Activated CD4-positive, alpha-beta memory T cell treated with anti-CD3 and anti-CD28 coated beads for 36 hours (primary cell): Measurements from ENCODE around the gene TSHR. TPM values are rescaled to one million over a fixed set of nuclear protein-coding genes. Genes with fewer than 3 reads are reported as not detected.
"Not testable (repeated sequence)": the region's sequence is repeated elsewhere in the genome, so short reads cannot be mapped to it uniquely, and the experiment has no call there.

Experiments used
- CTCF ChIA-PET: fragments of 350-600 bp; sonication (Branson Sonifier 250); formaldehyde crosslinking; loops from one replicate; lab custom pipeline; 2021; ENCODE audit warnings: antibody characterized with exemption, inconsistent platforms; lab: Charles Lee
- POLR2A ChIA-PET: fragments of 350-600 bp; sonication (Branson Sonifier 250); formaldehyde crosslinking; loops from one replicate; lab custom pipeline; 2021; ENCODE audit warnings: antibody characterized with exemption; lab: Charles Lee
- DNase-seq: peaks from one replicate; pipeline ENCODE4 v3.0.0-alpha.2; 2020
- H3K27ac Mint-ChIP-seq: one replicate; pipeline ENCODE4 v1.8.0; 2021; ENCODE audit warnings: mixed read lengths
- H3K27me3 Mint-ChIP-seq: one replicate; pipeline ENCODE4 v1.8.0; 2021; ENCODE audit warnings: mixed read lengths
- H3K36me3 Mint-ChIP-seq: one replicate; pipeline ENCODE4 v1.8.0; 2021; ENCODE audit warnings: mixed read lengths
- H3K4me1 Mint-ChIP-seq: one replicate; pipeline ENCODE4 v1.8.0; 2021; ENCODE audit warnings: low read depth, mixed read lengths
- H3K4me3 Mint-ChIP-seq: one replicate; pipeline ENCODE4 v1.8.0; 2021; ENCODE audit warnings: mild to moderate bottlenecking, mixed read lengths
- H3K9me3 Mint-ChIP-seq: one replicate; pipeline ENCODE4 v1.8.0; 2021; ENCODE audit warnings: mixed read lengths
- intact Hi-C: fragments of 100-400 bp; cut with micrococcal nuclease; formaldehyde crosslinking; loops from one replicate; pipeline ENCODE4 v1.15.1; 2023
- total RNA-seq, 2 experiments: library from RNA; stranded (reverse); gene quantifications; one replicate each; pipeline ENCODE4 v1.2.3, GENCODE V29; 2021

The TSHR gene
- total RNA-seq, 2 experiments from 2014 or later, result not detected

DNA sequence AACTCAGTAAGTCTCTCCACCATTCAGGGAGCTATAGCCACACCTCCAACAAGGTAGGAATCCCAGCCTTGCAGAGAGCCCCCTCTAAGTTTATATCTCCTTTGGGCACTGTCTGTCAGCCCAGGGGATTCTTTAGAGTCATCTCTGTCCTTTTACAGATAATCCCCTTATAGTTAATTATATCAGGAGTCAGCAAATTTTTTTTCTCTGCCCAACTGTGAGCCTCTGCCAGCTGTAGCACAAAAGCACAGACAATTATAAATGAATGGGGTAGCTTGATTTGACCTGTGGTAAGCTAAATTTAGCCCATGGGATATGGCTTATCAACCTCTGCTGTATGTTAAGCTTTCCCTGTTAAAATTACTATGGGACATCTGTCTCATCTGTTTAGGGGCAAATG is 22.1 kb upstream of the TSHR start:
- Mint-ChIP-seq H3K27me3 (no peaks in the 10 kb centered on the region), H3K4me1 (peaks cover 40% of the 10 kb centered on the region), H3K4me3 (no peak overlapping the region), H3K36me3 (peaks cover 24% of the 10 kb centered on the region), H3K27ac (no peak overlapping the region), H3K9me3 (peaks cover 9% of the 10 kb centered on the region)
- CTCF ChIA-PET, result no interaction called here
- POLR2A ChIA-PET, result no interaction called here
- DNase-seq, result no peak
- intact Hi-C loops, result no loop called here

- intact Hi-C loops, result no loop called here
- CTCF ChIA-PET, result no interaction called here
- peaks cover 22% of the 10 kb centered on the region for H3K36me3 Mint-ChIP-seq
- no peak for DNase-seq
- no peaks in the 10 kb centered on the region for H3K27me3 Mint-ChIP-seq
- H3K4me3 Mint-ChIP-seq, result no peak overlapping the region
- peaks cover 40% of the 10 kb centered on the region for H3K4me1 Mint-ChIP-seq
- POLR2A ChIA-PET, result no interaction called here
- peaks cover 9% of the 10 kb centered on the region for H3K9me3 Mint-ChIP-seq
- no peak overlapping the region for H3K27ac Mint-ChIP-seq
These were observed 21.7 kb upstream of the TSHR start for GRCh38 chr14:80933686-80934085.

DNA sequence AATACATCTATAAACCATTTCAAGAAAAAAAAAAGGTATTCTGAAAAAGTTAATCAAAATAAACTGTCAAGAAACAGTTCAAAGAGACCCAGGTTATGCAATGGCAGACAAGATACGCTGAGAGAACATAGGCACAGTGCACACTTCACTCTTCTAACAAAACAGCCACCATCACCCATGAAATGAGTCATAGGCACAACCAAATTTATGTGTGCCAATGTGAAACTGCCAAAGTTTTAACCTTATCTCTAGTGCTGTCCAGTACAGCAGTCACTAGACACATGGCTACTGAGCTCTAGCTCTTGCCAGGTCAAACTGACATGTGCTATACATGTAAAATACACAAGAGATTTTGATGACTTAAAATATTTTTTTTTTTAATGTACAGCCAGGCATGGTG is 15.3 kb upstream of the TSHR start:
- ChIA-PET POLR2A (interaction anchor here (5.3 kb wide), 1 partner anchor 10 kb away, joined by 29 read pairs; no protein-coding TSS in a partner anchor), CTCF (interaction anchor here (2.4 kb wide), 1 partner anchor 15 kb away, joined by 9 read pairs; the partner anchor contains the start of gene TSHR)
- Mint-ChIP-seq H3K36me3 (no peaks in the 10 kb centered on the region), H3K27ac (peak overlapping the region; percentile 58), H3K4me1 (peaks cover 32% of the 10 kb centered on the region), H3K4me3 (peak overlapping the region; percentile 41), H3K9me3 (no peaks in the 10 kb centered on the region), H3K27me3 (no peaks in the 10 kb centered on the region)
- intact Hi-C loops, result loop anchor here (2.0 to 5.0 kb wide), 3 partner anchors 281 to 592 kb away; partner anchors contain the start of genes GTF2A1 and SEL1L
- peak; percentile 26 for DNase-seq

DNA sequence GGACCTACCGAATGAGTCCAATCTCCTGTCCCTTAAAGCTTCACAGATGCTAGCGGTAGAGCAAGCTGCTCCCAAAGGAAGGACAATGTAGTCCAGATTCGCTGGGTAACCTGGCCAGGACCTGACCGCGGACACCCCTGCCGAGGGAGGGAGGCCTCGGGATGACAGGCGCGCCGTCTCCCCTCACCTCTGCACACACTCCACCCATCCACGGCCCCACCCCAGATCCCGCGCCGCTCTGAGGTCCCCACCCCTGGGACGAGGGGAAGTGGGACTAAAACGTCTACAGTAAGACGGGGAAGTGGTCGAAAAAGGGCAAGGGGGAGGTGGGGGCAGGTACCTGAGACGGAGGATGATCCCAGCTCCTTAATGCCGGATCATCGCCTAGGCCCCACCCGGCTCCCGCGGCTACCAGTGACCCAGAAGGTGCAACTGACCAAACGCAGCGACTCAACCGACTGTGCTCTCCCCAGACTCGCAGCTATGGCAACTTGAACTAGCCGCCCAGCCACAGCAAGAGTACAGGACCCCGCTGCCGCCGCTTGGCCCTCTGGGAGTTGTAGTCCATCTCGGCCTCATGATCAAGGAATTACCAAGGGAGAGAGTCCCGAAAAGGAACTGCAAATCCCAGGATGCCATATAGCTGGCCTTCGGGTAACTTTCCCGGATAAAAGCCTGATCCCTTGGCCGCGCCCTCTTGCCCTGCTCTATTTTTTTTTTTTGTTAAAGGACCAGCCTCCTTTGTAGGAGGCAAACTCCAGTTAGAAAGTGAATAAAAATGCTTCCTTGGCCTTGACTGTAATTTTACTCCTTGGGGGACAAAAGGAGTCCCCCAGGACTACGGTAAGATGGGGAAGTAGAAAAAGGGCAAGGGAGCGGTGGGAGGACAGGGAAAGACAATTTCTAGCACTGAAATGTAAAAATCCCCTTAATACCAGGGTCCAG is 13.9 kb upstream of the TSHR start, which contains the start of gene CEP128:
TSS of gene CEP128 (minus strand) at position 498 of the 945 bp plus-strand sequence.
- H3K4me1 Mint-ChIP-seq, result peaks cover 37% of the 10 kb centered on the region

GRCh38 chr14:80942191-80942600 is 13.2 kb upstream of the TSHR start:
- H3K4me1 Mint-ChIP-seq, result peaks cover 44% of the 10 kb centered on the region
- H3K4me3 Mint-ChIP-seq, result peak overlapping the region; percentile 88
- DNase-seq, result peak; percentile 31
- intact Hi-C loops, result loop anchor here (1.0 to 5.0 kb wide), 4 partner anchors 17 to 590 kb away; partner anchors contain the start of gene SEL1L
- H3K36me3 Mint-ChIP-seq, result no peaks in the 10 kb centered on the region
- ChIA-PET POLR2A (interaction anchor here (0.7 to 5.3 kb wide), 5 partner anchors 12 to 279 kb away, joined by 3 to 29 read pairs (median 3); partner anchors contain the start of genes GTF2A1 and TSHR), CTCF (interaction anchor here (0.6 to 2.4 kb wide), 3 partner anchors 13 to 45 kb away, joined by 3 to 9 read pairs (median 3); partner anchors contain the start of gene TSHR)
- peak overlapping the region; percentile 93 for H3K27ac Mint-ChIP-seq
- no peaks in the 10 kb centered on the region for H3K27me3 Mint-ChIP-seq
- peaks cover 6% of the 10 kb centered on the region for H3K9me3 Mint-ChIP-seq

More for the DNA sequence above, 13.9 kb upstream of the TSHR start, which contains the start of gene CEP128:
- POLR2A ChIA-PET, result interaction anchor here (0.6 to 5.3 kb wide), 6 partner anchors 11 to 395 kb away, joined by 3 to 29 read pairs (median 3); partner anchors contain the start of gene GTF2A1
- CTCF ChIA-PET, result interaction anchor here (0.9 to 2.4 kb wide), 3 partner anchors 14 to 55 kb away, joined by 3 to 9 read pairs (median 7); partner anchors contain the start of gene TSHR
- intact Hi-C loops, result loop anchor here (1.0 to 5.0 kb wide), 7 partner anchors 10 to 591 kb away; partner anchors contain the start of genes GTF2A1 and SEL1L
- Mint-ChIP-seq H3K4me3 (peak within 1 kb of the TSS; percentile 88), H3K36me3 (no peaks in the 10 kb centered on the region), H3K27ac (peak within 1 kb of the TSS; percentile 93), H3K27me3 (no peaks in the 10 kb centered on the region), H3K9me3 (peaks cover 2% of the 10 kb centered on the region)
- peak; percentile 92 for DNase-seq

DNA sequence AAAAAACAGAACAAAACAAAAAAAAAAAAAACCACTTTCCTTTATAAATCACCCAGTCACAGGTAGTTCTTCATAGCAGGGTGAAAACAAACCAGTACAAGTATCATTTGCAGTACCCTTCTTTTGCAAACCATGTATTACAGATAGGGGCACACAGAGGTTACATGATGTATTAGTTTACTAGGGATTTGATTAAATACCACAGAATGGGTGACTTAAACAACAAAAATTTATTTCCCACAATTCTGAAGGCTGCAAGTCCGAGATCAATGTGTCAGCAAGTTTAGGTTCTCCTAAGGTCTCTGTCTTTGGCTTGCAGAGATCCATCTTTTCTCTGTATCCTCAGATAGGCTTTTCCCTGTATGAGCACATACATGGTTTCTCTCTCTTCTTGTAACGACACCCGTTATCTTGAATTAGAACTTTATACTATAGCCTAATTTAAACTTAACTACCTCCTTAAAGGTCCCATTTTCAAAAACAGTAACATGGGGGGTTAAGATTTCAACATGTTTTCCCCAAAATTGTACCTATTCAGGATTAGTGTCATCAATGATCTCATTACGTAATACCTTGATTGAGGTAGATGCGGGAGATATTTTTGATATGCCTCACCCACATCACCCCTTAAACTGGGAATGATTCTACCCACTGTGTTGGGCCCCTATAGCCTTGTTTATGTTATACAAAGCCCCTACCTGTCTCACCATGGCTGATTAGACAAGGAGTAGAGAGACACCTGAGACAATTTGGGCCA is 10.4 kb upstream of the TSHR start:
- intact Hi-C loops, result loop anchor here (5.0 kb wide), 2 partner anchors 527 to 587 kb away; partner anchors contain the start of gene SEL1L
- Mint-ChIP-seq H3K9me3 (peaks cover 7% of the 10 kb centered on the region), H3K27me3 (peaks cover 1% of the 10 kb centered on the region), H3K4me1 (peaks cover 40% of the 10 kb centered on the region), H3K4me3 (no peak overlapping the region), H3K27ac (no peak overlapping the region), H3K36me3 (no peaks in the 10 kb centered on the region)
- no peak for DNase-seq
- CTCF ChIA-PET, result interaction anchor here (0.6 kb wide), 2 partner anchors 42 to 241 kb away, joined by 3 to 4 read pairs; no protein-coding TSS in a partner anchor
- POLR2A ChIA-PET, result no interaction called here

GRCh38 chr14:80946187-80946586 is 9.2 kb upstream of the TSHR start:
- DNase-seq, result no peak
- Mint-ChIP-seq H3K36me3 (no peaks in the 10 kb centered on the region), H3K4me3 (no peak overlapping the region), H3K27me3 (peaks cover 1% of the 10 kb centered on the region), H3K4me1 (peaks cover 32% of the 10 kb centered on the region), H3K27ac (peak overlapping the region; percentile 74), H3K9me3 (peaks cover 7% of the 10 kb centered on the region)
- ChIA-PET CTCF (no interaction called here), POLR2A (no interaction called here)
- intact Hi-C loops, result loop anchor here (1.0 to 2.0 kb wide), 3 partner anchors 15 to 273 kb away; no protein-coding TSS in a partner anchor

DNA sequence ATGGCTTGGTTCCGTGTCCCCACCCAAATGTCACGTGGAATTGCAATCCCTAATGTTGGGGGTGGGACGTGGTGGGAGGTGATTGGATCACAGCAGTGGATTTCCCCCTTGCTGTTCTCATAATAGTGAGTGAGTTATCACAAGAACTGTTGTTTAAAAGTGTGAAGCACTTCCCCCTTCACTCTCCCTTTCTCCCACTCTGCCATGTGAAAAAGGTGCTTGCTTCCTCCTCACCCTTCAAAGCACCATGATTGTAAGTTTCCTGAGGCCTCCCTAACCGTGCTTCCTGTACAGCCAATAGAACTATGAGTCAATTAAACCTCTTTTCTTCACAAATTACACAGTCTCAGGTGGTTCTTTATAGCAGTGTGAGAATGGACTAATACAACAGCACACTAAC is 8.6 kb upstream of the TSHR start:
- Mint-ChIP-seq H3K9me3 (peaks cover 7% of the 10 kb centered on the region), H3K4me1 (peaks cover 31% of the 10 kb centered on the region), H3K27me3 (peaks cover 1% of the 10 kb centered on the region), H3K4me3 (no peak overlapping the region), H3K27ac (peak overlapping the region; percentile 60), H3K36me3 (no peaks in the 10 kb centered on the region)
- ChIA-PET POLR2A (no interaction called here), CTCF (no interaction called here)
- intact Hi-C loops, result loop anchor here (1.0 to 2.0 kb wide), 4 partner anchors 13 to 272 kb away; no protein-coding TSS in a partner anchor
- DNase-seq, result peak; percentile 27

DNA sequence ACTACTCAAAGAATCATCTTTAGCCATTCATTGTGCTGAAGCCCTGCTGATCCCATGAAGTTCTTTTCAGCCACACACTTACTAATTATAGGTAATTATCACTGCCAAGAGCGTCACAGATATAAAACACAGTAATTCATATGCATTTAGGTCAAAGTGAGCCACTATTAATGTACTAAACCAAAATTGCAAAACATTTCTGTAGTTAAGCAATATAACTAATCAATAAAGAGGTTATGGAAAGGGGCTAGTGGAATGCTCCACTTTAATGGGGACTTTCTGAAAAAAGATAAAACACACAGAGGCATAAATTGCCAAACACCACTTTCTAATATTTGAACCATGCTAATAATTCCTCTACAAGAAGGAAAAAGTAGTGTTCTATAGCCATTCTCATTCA is 7.1 kb upstream of the TSHR start:
- ChIA-PET POLR2A (no interaction called here), CTCF (no interaction called here)
- peaks cover 7% of the 10 kb centered on the region for H3K9me3 Mint-ChIP-seq
- H3K4me3 Mint-ChIP-seq, result no peak overlapping the region
- peaks cover 1% of the 10 kb centered on the region for H3K27me3 Mint-ChIP-seq
- no peak overlapping the region for H3K27ac Mint-ChIP-seq
- DNase-seq, result no peak
- intact Hi-C loops, result no loop called here
- H3K4me1 Mint-ChIP-seq, result peaks cover 20% of the 10 kb centered on the region
- no peaks in the 10 kb centered on the region for H3K36me3 Mint-ChIP-seq

DNA sequence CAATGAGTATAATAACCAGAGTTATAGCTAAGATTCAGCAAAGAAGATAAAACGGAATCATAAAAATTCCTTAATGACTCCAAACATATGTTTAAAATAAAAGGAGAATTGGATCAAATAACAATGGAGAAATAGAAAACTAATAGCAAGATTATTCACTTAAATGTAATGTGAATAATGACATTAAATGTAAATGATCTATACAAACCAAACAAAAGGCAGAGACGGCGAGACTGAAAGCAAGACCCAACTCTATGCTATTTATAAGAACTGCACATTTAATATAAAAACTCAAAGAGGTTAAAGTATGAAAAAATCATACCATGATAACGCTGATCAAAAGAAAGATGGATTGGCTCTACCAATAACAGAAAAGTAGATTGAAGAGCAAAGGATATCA is 3.9 kb upstream of the TSHR start:
- no peaks in the 10 kb centered on the region for H3K36me3 Mint-ChIP-seq
- H3K27ac Mint-ChIP-seq, result no peak overlapping the region
- DNase-seq, result no peak
- CTCF ChIA-PET, result interaction anchor here (0.6 to 7.3 kb wide), 2 partner anchors 20 to 36 kb away, joined by 3 to 112 read pairs; no protein-coding TSS in a partner anchor
- intact Hi-C loops, result no loop called here
- peaks cover 20% of the 10 kb centered on the region for H3K4me1 Mint-ChIP-seq
- H3K9me3 Mint-ChIP-seq, result peaks cover 5% of the 10 kb centered on the region
- POLR2A ChIA-PET, result no interaction called here
- H3K4me3 Mint-ChIP-seq, result no peak overlapping the region
- peaks cover 4% of the 10 kb centered on the region for H3K27me3 Mint-ChIP-seq

GRCh38 chr14:80953211-80953610 is 2.2 kb upstream of the TSHR start:
- DNase-seq, H3K9me3 Mint-ChIP-seq, intact Hi-C loops, H3K27ac Mint-ChIP-seq, H3K27me3 Mint-ChIP-seq, H3K4me3 Mint-ChIP-seq, H3K36me3 Mint-ChIP-seq, POLR2A ChIA-PET: not testable (repeated sequence)
- CTCF ChIA-PET, result interaction anchor here (1.5 to 7.3 kb wide), 3 partner anchors 25 to 217 kb away, joined by 4 to 112 read pairs (median 5); no protein-coding TSS in a partner anchor
- H3K4me1 Mint-ChIP-seq, result peaks cover 16% of the 10 kb centered on the region
